HCT116 (cell line): Measurements from ENCODE around the gene NDUFB10. TPM values are rescaled to one million over a fixed set of nuclear protein-coding genes. Genes with fewer than 3 reads are reported as not detected.

ENCODE experiments used
- ATAC-seq: fragments of 200-7000 bp; cut with Tn5 transposase; 2 replicates; pipeline ENCODE4 v1.9.1; 2020; ENCODE audit warnings: mild to moderate bottlenecking, moderate library complexity
- BruUV-seq: library from RNA; stranded (reverse); fragments of 400-500 nt; replicated peaks from 2 replicates; lab custom pipeline; 2021; lab: Mats Ljungman, UMichigan
- CTCF ChIA-PET: fragments of 300-600 bp; sonication (Branson Sonifier 250); formaldehyde crosslinking; loops from one replicate; lab custom pipeline; 2021; ENCODE audit warnings: antibody characterized with exemption; lab: Charles Lee
- POLR2A ChIA-PET: fragments of 300-600, 350-600 bp; sonication (Branson Sonifier 250); formaldehyde crosslinking; loops from one replicate; lab custom pipeline; 2021; ENCODE audit warnings: antibody characterized with exemption; lab: Charles Lee
- RAD21 ChIA-PET, 2 experiments: fragments of 300-600 bp; sonication (Branson Sonifier 250); formaldehyde crosslinking; loops; one replicate each; lab custom pipeline; 2023; ENCODE audit warnings: low total read pairs in 2 of 2; ENCODE audit not compliant: uncharacterized antibody in 2 of 2, unreplicated experiment in 2 of 2, low non-redundant PET in 1 of 2; lab: Charles Lee
- DNase-seq: peaks from one replicate; pipeline ENCODE4 v3.0.0-alpha.2; 2010; ENCODE audit warnings: low read depth, low spot score
- H2AFZ ChIP-seq: fragments of 200-600 bp; shearing (Covaris generic), sonication (generic); 2 replicates; pipeline ENCODE4 v1.6.1; 2017; ENCODE audit warnings: low read depth, mixed run types, mixed read lengths, antibody characterized with exemption, low read length; ENCODE audit not compliant: poor library complexity, severe bottlenecking
- H3K27ac ChIP-seq: 2 replicates; pipeline ENCODE4 v1.5.1; 2012; ENCODE audit warnings: low read depth, low read length
- H3K27me3 ChIP-seq: fragments of 200-600 bp; sonication (generic); 2 replicates; pipeline ENCODE4 v1.6.1; 2016; ENCODE audit warnings: mixed run types, low read length, mixed read lengths; ENCODE audit not compliant: insufficient read depth
- H3K36me3 ChIP-seq, 2 experiments: fragments of 200-500 bp in 1 of 2; fragments of 200-600 bp in 1 of 2; sonication (Bioruptor generic) in 1 of 2; sonication (generic) in 1 of 2; 2 replicates each; pipeline versions ENCODE4 v1.5.1 to v1.6.1; 2014 to 2016; ENCODE audit warnings: low read length in 2 of 2, inconsistent platforms in 1 of 2, mixed read lengths in 1 of 2, mixed run types in 1 of 2; ENCODE audit not compliant: insufficient read depth in 2 of 2, control insufficient read depth in 1 of 2
- H3K4me1 ChIP-seq, 2 experiments: fragments of 200-600 bp in 1 of 2; sonication (generic) in 1 of 2; 2 replicates each; pipeline versions ENCODE4 v1.5.1 to v1.6.1; 2012 to 2017; ENCODE audit warnings: low read length in 2 of 2, inconsistent platforms in 1 of 2, mild to moderate bottlenecking in 1 of 2, mixed read lengths in 1 of 2, mixed run types in 1 of 2, moderate library complexity in 1 of 2; ENCODE audit not compliant: insufficient read depth in 2 of 2, control insufficient read depth in 1 of 2
- H3K4me2 ChIP-seq: fragments of 200-600 bp; sonication (generic); 2 replicates; pipeline ENCODE4 v1.6.1; 2017; ENCODE audit warnings: mixed run types, low read length, mixed read lengths
- H3K4me3 ChIP-seq, 2 experiments: fragments of 200-600 bp in 1 of 2; sonication (generic) in 1 of 2; replicated peaks in 1 of 2; 2 replicates each; pipeline ENCODE4 v1.5.1; 2011 to 2016; ENCODE audit warnings: low read length in 2 of 2, control low read depth in 1 of 2, low read depth in 1 of 2, mild to moderate bottlenecking in 1 of 2, mixed read lengths in 1 of 2, mixed run types in 1 of 2
- H3K79me2 ChIP-seq: fragments of 200-600 bp; sonication (generic); 2 replicates; pipeline ENCODE4 v1.6.1; 2017; ENCODE audit warnings: mild to moderate bottlenecking, mixed run types, low read length, moderate library complexity, mixed read lengths; ENCODE audit not compliant: insufficient read depth
- H3K9ac ChIP-seq: fragments of 200-600 bp; sonication (generic); 2 replicates; pipeline ENCODE4 v1.6.1; 2016; ENCODE audit warnings: low read length, mixed read lengths
- H3K9me2 ChIP-seq: fragments of 200-600 bp; sonication (generic), shearing (Covaris generic); 2 replicates; pipeline ENCODE4 v1.6.1; 2017; ENCODE audit warnings: mixed run types, mild to moderate bottlenecking, moderate library complexity; ENCODE audit not compliant: insufficient read depth
- H3K9me3 ChIP-seq, 2 experiments: fragments of 200-500 bp in 1 of 2; fragments of 200-600 bp in 1 of 2; sonication (Bioruptor generic) in 1 of 2; sonication (generic) in 1 of 2; 2 replicates each; pipeline ENCODE4 v1.6.1; 2014 to 2017; ENCODE audit warnings: low read length in 2 of 2, mixed read lengths in 2 of 2, inconsistent platforms in 1 of 2, low read depth in 1 of 2, mild to moderate bottlenecking in 1 of 2, mixed run types in 1 of 2, moderate library complexity in 1 of 2; ENCODE audit not compliant: control insufficient read depth in 1 of 2, insufficient read depth in 1 of 2
- H4K20me1 ChIP-seq: fragments of 200-600 bp; sonication (generic), shearing (Covaris generic); 2 replicates; pipeline ENCODE4 v1.6.1; 2017; ENCODE audit warnings: mixed run types, mild to moderate bottlenecking, moderate library complexity; ENCODE audit not compliant: insufficient read depth
- CBX3 ChIP-seq: IDR thresholded peaks from 2 replicates; pipeline ENCODE4 v1.6.1; 2012; ENCODE audit warnings: low read depth
- EGR1 ChIP-seq: IDR thresholded peaks from 2 replicates; pipeline ENCODE4 v1.6.1; 2012; ENCODE audit warnings: low read depth
- ELF1 ChIP-seq: IDR thresholded peaks from 2 replicates; pipeline ENCODE4 v1.6.1; 2012; ENCODE audit warnings: low read depth, borderline replicate concordance
- EZH2phosphoT487 ChIP-seq: fragments of 200-600 bp; IDR thresholded peaks from 2 replicates; pipeline ENCODE4 v1.6.1; 2018; ENCODE audit warnings: antibody characterized with exemption, borderline replicate concordance
- JUND ChIP-seq: IDR thresholded peaks from 2 replicates; pipeline ENCODE4 v1.6.1; 2012
- POLR2A ChIP-seq: IDR thresholded peaks from 2 replicates; pipeline ENCODE4 v1.7.0; 2011; ENCODE audit warnings: borderline replicate concordance; ENCODE audit not compliant: insufficient read depth, insufficient read length; ENCODE audit errors: extremely low read depth
- POLR2AphosphoS5 ChIP-seq: IDR thresholded peaks from 2 replicates; pipeline ENCODE4 v1.6.1; 2011; ENCODE audit warnings: mild to moderate bottlenecking, low read depth, low read length, moderate library complexity
- RAD21 ChIP-seq: IDR thresholded peaks from 2 replicates; pipeline ENCODE4 v1.6.1; 2012; ENCODE audit warnings: low read depth, mild to moderate bottlenecking
- SIN3A ChIP-seq: IDR thresholded peaks from 2 replicates; pipeline ENCODE4 v1.6.1; 2012; ENCODE audit warnings: low read depth
- SP1 ChIP-seq: IDR thresholded peaks from 2 replicates; pipeline ENCODE4 v1.6.1; 2012; ENCODE audit warnings: low read depth
- YY1 ChIP-seq: IDR thresholded peaks from 2 replicates; pipeline ENCODE4 v1.6.1; 2011; ENCODE audit warnings: low read length, low read depth, moderate library complexity, mild to moderate bottlenecking; ENCODE audit not compliant: insufficient replicate concordance; ENCODE audit errors: extremely low read depth
- ZFX ChIP-seq: fragments of 450-650 bp; IDR thresholded peaks from 2 replicates; pipeline ENCODE4 v1.6.1; 2017
- ZNF274 ChIP-seq: fragments of 200-500 bp; sonication (Bioruptor generic); IDR thresholded peaks from 2 replicates; pipeline ENCODE4 v1.6.1; 2014; ENCODE audit warnings: mild to moderate bottlenecking, low read depth, low read length, inconsistent platforms
- intact Hi-C: fragments of 100-400 bp; cut with micrococcal nuclease; formaldehyde crosslinking; loops from 2 replicates; pipeline ENCODE4 v1.10.0; 2022
- total RNA-seq: library from RNA; stranded (reverse); gene quantifications from one replicate; pipeline ENCODE4 v1.2.1, GENCODE V29; 2021; ENCODE audit not compliant: unreplicated experiment
- TF ChIP-seq, protein P1 (sequence below): IDR thresholded peaks from 2 replicates; pipeline ENCODE4 v1.6.1; 2012
- TF ChIP-seq, protein P2 (sequence below): IDR thresholded peaks from 2 replicates; pipeline ENCODE4 v1.6.1; 2011; ENCODE audit warnings: mild to moderate bottlenecking, low read length, moderate library complexity; ENCODE audit not compliant: insufficient replicate concordance; ENCODE audit errors: extremely low read depth
- TF ChIP-seq, protein P3 (sequence below), 3 experiments: fragments of 200-600 bp in 1 of 3; sonication (generic) in 1 of 3; IDR thresholded peaks in 2 of 3; conservative IDR thresholded peaks in 1 of 3; 2 replicates each; pipeline ENCODE4 v1.5.1; 2012 to 2017; ENCODE audit warnings: low read depth in 2 of 3, low read length in 2 of 3, antibody characterized with exemption in 1 of 3, borderline replicate concordance in 1 of 3, control low read depth in 1 of 3, mild to moderate bottlenecking in 1 of 3, mixed read lengths in 1 of 3, mixed run types in 1 of 3, moderate library complexity in 1 of 3; ENCODE audit not compliant: insufficient read depth in 1 of 3

Gene NDUFB10
- total RNA-seq, 1 experiment from 2014 or later: 273 TPM

DNA sequence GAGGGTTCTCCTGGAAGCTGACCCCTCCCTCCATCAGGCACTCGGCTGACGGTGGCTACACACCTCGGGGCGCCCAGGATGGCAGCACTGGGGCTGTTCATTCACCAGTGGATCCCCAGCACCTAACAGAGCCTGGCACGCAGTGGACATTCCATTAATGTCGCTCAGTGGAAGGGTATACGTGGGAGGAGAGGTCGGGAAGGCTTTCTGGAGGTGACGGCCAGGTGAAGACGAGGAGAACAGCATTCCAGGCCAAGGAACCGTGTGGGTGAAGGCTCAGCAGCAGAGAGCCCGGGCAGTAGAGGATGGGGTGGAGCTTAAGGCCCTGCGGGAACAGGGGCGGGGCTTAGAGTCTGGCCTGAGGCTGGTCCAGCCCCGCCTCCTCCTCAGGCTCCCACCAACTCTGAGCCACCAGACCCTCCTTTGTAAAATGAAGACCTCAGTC lies 38.6 kb upstream of the NDUFB10 start (continued):
- TF ChIP-seq ZNF274 (no peak), JUND (no peak), ZFX (no peak), POLR2AphosphoS5 (no peak), CBX3 (no peak), YY1 (no peak), SIN3A (no peak)
- TF ChIP-seq, protein P1, sequence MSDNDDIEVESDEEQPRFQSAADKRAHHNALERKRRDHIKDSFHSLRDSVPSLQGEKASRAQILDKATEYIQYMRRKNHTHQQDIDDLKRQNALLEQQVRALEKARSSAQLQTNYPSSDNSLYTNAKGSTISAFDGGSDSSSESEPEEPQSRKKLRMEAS: no peak

DNA sequence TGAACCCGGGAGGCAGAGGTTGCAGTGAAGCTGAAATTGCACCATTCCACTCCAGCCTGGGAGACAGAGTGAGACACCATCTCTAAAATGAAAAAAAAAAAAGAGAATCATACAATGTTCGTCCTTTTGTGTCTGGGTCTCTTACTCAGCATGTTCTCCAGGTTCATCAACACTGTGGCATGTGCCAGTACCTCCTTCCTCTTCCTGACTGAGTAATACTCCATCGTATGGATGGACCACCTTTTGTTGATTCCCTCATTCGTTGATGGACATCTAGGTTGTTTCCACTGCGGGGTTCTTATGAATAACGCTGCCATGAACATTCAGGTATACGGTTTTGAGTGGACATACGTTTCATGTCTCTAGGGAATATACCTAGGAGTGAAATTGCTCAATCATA lies 37.0 kb upstream of the NDUFB10 start:
- Histone ChIP-seq H3K4me2 (no peak overlapping the region), H4K20me1 (no peaks in the 10 kb centered on the region), H3K9me2 (no peaks in the 10 kb centered on the region), H3K27ac (no peak overlapping the region), H3K4me1 (peaks cover 22 to 32% of the 10 kb centered on the region in 2 experiments), H2AFZ (no peak overlapping the region), H3K9ac (no peak overlapping the region), H3K27me3 (no peaks in the 10 kb centered on the region), H3K9me3 (no peaks in the 10 kb centered on the region), H3K79me2 (no peaks in the 10 kb centered on the region), H3K4me3 (no peak overlapping the region), H3K36me3 (no peaks in the 10 kb centered on the region)
- ChIA-PET RAD21 (no interaction called here), POLR2A (interaction anchor here (2.1 kb wide), 1 partner anchor 42 kb away, joined by 8 read pairs; the partner anchor contains the start of gene RPS2), CTCF (no interaction called here)
- no peak for ATAC-seq
- DNase-seq: no peak
- TF ChIP-seq JUND (no peak), SP1 (no peak), EZH2phosphoT487 (no peak), ELF1 (no peak), POLR2A (no peak), EGR1 (no peak), RAD21 (no peak), YY1 (no peak)
- TF ChIP-seq, protein P2, sequence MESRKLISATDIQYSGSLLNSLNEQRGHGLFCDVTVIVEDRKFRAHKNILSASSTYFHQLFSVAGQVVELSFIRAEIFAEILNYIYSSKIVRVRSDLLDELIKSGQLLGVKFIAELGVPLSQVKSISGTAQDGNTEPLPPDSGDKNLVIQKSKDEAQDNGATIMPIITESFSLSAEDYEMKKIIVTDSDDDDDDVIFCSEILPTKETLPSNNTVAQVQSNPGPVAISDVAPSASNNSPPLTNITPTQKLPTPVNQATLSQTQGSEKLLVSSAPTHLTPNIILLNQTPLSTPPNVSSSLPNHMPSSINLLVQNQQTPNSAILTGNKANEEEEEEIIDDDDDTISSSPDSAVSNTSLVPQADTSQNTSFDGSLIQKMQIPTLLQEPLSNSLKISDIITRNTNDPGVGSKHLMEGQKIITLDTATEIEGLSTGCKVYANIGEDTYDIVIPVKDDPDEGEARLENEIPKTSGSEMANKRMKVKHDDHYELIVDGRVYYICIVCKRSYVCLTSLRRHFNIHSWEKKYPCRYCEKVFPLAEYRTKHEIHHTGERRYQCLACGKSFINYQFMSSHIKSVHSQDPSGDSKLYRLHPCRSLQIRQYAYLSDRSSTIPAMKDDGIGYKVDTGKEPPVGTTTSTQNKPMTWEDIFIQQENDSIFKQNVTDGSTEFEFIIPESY: no peak
- TF ChIP-seq, protein P3, sequence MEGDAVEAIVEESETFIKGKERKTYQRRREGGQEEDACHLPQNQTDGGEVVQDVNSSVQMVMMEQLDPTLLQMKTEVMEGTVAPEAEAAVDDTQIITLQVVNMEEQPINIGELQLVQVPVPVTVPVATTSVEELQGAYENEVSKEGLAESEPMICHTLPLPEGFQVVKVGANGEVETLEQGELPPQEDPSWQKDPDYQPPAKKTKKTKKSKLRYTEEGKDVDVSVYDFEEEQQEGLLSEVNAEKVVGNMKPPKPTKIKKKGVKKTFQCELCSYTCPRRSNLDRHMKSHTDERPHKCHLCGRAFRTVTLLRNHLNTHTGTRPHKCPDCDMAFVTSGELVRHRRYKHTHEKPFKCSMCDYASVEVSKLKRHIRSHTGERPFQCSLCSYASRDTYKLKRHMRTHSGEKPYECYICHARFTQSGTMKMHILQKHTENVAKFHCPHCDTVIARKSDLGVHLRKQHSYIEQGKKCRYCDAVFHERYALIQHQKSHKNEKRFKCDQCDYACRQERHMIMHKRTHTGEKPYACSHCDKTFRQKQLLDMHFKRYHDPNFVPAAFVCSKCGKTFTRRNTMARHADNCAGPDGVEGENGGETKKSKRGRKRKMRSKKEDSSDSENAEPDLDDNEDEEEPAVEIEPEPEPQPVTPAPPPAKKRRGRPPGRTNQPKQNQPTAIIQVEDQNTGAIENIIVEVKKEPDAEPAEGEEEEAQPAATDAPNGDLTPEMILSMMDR (IDR thresholded peaks at IDR 0.05 in 2 of 3, conservative IDR thresholded peaks at IDR 0.05 in 1 of 3; ENCODE audit: borderline replicate concordance in 1 of 3, insufficient read depth in 1 of 3, low read depth in 2 of 3, low read length in 2 of 3): no peak
- no TSS peak for BruUV-seq
- intact Hi-C loops: no loop called here
